IPS DF 6.9 (cell line): ENCODE data around the gene TCF12.

Experiments
- DNase-seq: peaks from one replicate; pipeline ENCODE4 v3.0.0-alpha.2; 2013; ENCODE audit warnings: low read depth, low spot score
- H3K27ac ChIP-seq: one replicate; pipeline ENCODE4 v1.5.1; 2013; ENCODE audit warnings: low read length, control low read depth
- H3K27me3 ChIP-seq: 2 replicates; pipeline ENCODE4 v1.6.1; 2013; ENCODE audit warnings: mild to moderate bottlenecking, low read length; ENCODE audit not compliant: control insufficient read depth, insufficient read depth
- H3K36me3 ChIP-seq: 2 replicates; pipeline ENCODE4 v1.6.1; 2013; ENCODE audit warnings: low read length; ENCODE audit not compliant: control insufficient read depth, insufficient read depth
- H3K4me1 ChIP-seq: 2 replicates; pipeline ENCODE4 v1.6.1; 2013; ENCODE audit warnings: low read length; ENCODE audit not compliant: control insufficient read depth, insufficient read depth
- H3K4me3 ChIP-seq: 2 replicates; pipeline ENCODE4 v1.5.1; 2013; ENCODE audit warnings: mild to moderate bottlenecking, low read length
- H3K9me3 ChIP-seq: 2 replicates; pipeline ENCODE4 v1.6.1; 2013; ENCODE audit warnings: low read length, inconsistent platforms; ENCODE audit not compliant: control insufficient read depth, insufficient read depth
- WGBS: extraction: QIAGEN DNeasy Blood & Tissue Kit; methylation state at CpG from one replicate; pipeline ENCODE4 v1.1.7; 2013; ENCODE audit warnings: mixed read lengths, missing lambda C conversion rate; ENCODE audit not compliant: insufficient read length, insufficient coverage; 5-methylcytosine and 5-hydroxymethylcytosine counted together

Gene TCF12

DNA sequence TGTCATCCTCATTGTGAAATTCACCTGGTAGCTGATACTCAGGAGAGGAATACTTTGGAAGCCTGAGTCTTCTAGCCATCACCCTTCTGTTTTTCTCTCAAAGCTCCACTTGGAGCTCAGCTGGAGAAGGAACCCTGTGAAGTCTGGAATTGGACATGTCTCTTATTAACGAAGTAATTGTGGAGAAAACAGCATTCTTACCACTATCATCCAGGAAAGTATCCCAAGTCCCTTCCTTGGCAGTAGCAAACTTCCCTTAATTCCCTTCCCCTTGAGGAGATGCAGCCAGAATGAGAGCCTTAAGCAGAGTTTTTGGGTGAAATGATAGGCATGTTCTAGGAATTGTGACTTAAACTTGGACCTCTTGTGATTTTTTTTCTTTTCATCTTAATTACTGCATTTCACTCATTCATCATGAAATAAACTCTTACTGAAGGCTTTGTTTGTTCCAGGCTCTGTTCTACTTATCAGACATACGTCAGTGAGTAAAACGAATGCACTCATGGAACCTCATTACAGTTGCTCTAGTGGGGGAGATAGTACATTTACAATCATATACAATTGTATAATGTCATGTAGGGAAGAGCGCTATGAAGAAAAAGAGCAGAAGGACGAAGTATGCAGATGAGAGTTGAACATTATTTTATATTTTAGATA is 30.5 kb upstream of the TCF12 start:
- Histone ChIP-seq H3K4me1 (no peaks in the 10 kb centered on the region), H3K9me3 (no peaks in the 10 kb centered on the region), H3K4me3 (peak overlapping the region; percentile 52; the same call in 1 of the 2 replicates), H3K27me3 (peaks cover 1% of the 10 kb centered on the region; the same call in 1 of the 2 replicates), H3K27ac (no peak overlapping the region), H3K36me3 (no peaks in the 10 kb centered on the region)
- no peak for DNase-seq
- WGBS = 100% methylated on average over 2 of the region's 5 CpGs

DNA sequence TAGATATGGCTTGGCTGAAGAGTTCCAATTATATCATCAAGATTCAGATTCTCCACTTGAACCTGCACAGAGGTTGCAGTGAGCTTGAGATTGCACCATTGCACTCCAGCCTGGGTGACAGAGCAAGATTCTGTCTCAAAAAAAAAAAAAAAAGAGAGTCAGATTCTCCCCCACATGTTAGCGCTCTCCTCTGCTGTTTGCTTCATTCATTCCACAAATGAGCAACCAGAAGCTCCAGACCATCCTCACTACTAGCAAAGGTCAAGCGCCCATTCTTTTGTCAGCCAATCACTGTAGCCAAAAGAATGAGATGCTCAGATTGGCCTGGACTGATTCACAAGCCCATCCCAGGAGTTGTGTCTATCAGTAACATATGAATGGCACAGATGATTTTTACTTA is 28.4 kb upstream of the TCF12 start:
- no peak for DNase-seq
- H3K27ac ChIP-seq = no peak overlapping the region
- no peaks in the 10 kb centered on the region for H3K36me3 ChIP-seq
- no peaks in the 10 kb centered on the region for H3K4me1 ChIP-seq
- H3K27me3 ChIP-seq = peaks cover 1% of the 10 kb centered on the region; the same call in 1 of the 2 replicates
- H3K4me3 ChIP-seq = no peak overlapping the region
- no peaks in the 10 kb centered on the region for H3K9me3 ChIP-seq
- no CpG with 5 or more reads among the region's 2 CpGs for WGBS

DNA sequence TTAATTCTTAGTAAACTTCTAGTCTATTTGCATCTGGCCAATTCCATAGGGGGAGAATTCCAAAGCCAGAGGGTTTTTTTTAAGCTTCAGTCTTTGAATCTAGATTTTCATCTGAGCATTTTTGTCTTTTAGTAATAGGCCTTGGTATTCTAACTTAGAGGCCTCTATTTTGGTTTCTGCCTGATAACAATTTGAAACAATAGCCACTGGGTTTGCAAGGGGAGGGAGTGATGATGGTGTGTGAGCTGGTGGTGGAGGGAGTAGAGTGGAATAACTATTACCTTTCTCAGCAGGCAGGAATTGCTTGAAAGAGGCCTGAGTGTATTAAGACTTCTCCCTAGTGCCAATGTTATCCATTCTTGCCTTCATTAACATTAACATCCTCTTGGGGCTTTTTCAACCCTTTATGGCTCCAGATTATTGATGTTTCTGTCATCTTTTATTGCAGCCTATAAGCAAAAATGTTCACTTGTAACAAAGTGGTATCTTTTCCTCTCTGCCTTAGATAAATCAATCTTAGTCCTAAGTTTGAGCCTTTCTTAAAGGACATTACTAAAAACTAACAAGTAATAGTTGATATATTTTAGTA is 26.5 kb upstream of the TCF12 start:
- peaks cover 1% of the 10 kb centered on the region; the same call in 1 of the 2 replicates for H3K27me3 ChIP-seq
- no peak for DNase-seq
- no peaks in the 10 kb centered on the region for H3K4me1 ChIP-seq
- no peaks in the 10 kb centered on the region for H3K9me3 ChIP-seq
- H3K4me3 ChIP-seq = no peak overlapping the region
- no peaks in the 10 kb centered on the region for H3K36me3 ChIP-seq
- H3K27ac ChIP-seq = no peak overlapping the region

DNA sequence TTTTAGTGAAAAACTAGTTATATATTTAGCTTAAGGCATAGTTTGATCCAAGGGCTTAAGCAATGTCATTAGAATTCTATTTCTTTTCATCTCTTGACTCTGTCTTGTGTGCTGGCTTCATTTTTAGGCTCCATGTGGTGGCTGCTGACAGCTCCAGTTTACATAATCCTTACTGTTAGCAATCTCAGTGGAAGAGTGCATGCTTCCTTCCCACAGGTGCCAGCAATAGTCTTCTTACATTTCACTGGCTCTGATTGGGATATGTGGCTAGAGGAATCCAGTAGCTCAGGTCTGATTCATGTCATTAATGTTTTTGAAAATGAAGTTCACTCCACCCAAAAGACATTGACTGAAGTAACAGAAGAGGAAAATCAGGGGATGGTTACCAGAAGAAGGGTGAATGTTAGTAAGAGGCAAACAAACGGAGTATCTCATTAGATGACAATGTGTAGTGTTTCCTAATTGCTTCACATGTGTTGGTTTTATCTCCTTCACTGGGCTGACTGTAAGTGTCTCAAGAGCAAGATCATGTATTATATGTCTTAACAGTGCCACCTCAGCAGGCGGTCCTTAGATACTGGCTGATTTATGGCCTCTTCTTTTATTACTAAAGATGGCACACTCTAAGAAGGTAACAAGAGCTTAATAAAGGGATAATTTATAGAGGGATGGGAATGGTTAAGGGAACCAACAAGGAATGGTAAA is 25.6 kb upstream of the TCF12 start:
- Histone ChIP-seq H3K9me3 (no peaks in the 10 kb centered on the region), H3K27me3 (peaks cover 1% of the 10 kb centered on the region; the same call in 1 of the 2 replicates), H3K36me3 (no peaks in the 10 kb centered on the region), H3K4me3 (no peak overlapping the region), H3K27ac (no peak overlapping the region), H3K4me1 (no peaks in the 10 kb centered on the region)
- WGBS = no CpG with 5 or more reads among the region's 2 CpGs
- no peak for DNase-seq

DNA sequence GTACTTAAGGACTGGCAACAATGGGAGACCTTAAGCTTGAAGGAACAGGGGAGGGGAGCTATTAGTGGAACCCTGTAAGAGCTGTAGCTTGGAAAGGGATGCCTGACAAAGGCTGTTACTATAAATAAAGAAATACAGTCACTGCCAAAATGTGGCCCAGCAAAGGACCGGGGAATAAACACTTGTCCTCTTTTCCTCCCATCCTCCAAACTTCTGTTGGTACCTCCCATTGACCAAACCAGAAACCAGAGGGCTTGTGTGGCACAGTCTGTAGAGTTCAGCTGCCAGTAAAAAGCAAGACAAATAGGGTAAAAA is 25.1 kb upstream of the TCF12 start:
- WGBS = no CpG with 5 or more reads among the region's 1 CpG
- no peak overlapping the region for H3K27ac ChIP-seq
- H3K9me3 ChIP-seq = no peaks in the 10 kb centered on the region
- DNase-seq = no peak
- H3K4me3 ChIP-seq = no peak overlapping the region
- peaks cover 1% of the 10 kb centered on the region; the same call in 1 of the 2 replicates for H3K27me3 ChIP-seq
- no peaks in the 10 kb centered on the region for H3K4me1 ChIP-seq
- H3K36me3 ChIP-seq = no peaks in the 10 kb centered on the region

DNA sequence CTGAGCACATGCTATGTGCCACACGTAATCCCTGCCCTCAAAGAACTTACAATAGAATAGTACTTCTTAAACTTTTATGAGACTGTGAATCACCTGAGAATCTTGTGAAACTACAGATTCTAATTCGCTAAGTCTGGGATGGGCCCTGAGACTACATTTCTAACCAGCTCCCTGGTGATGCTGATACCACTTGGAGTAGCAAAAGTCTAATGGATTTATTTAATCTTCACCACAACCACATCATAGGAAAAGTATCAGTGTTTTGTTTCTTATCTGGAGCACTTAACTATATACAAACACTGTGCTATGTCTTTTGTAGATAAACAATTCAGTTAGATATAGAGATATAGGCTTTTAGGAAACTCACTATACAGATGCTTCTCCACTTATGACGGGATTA is 23.8 kb upstream of the TCF12 start:
- peaks cover 1% of the 10 kb centered on the region; the same call in 1 of the 2 replicates for H3K27me3 ChIP-seq
- no peak overlapping the region for H3K4me3 ChIP-seq
- no peak overlapping the region for H3K27ac ChIP-seq
- no peaks in the 10 kb centered on the region for H3K36me3 ChIP-seq
- no CpG with 5 or more reads among the region's 3 CpGs for WGBS
- no peak for DNase-seq
- H3K9me3 ChIP-seq = no peaks in the 10 kb centered on the region
- no peaks in the 10 kb centered on the region for H3K4me1 ChIP-seq

DNA sequence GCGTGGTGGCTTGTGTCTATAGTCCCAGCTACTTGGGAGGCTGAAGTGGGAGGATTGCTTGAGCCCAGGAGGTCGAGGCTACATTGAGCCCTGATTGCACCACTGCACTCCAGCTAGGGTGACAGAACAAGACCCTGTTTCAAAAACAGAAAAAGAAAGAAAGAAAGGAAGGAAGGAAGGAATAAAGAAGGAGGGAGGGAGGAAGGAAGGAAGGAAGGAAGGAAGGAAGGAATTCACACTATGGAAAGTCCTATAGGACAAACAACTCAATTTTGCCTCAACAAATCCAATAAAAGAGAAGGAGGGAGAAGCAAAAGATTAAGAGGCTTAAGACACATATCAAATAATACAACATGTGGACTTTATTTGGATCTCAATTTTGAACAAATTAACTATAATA is 16.5 kb upstream of the TCF12 start:
- Histone ChIP-seq H3K27me3 (no peaks in the 10 kb centered on the region), H3K27ac (no peak overlapping the region), H3K36me3 (no peaks in the 10 kb centered on the region), H3K4me3 (no peak overlapping the region), H3K4me1 (no peaks in the 10 kb centered on the region), H3K9me3 (no peaks in the 10 kb centered on the region)
- no peak for DNase-seq
- no CpG with 5 or more reads among the region's 2 CpGs for WGBS

DNA sequence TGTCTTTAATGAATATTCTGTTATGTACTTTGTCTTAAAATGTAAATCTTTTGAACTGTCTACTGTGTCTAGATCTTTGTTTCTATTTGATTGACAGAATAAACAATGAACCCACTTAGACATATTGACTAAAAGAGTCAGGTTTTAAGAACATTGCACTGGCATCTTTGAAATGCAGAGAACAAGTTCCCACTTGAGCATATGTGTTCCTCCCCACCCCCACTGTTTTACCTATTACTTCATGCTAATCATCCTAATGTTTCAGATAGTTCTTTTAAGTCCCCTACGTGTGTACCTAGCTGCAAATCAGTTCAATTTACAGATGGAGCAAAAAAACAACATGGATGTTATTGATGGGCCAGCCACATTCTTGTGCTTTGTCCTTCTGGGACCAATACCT is 11.7 kb upstream of the TCF12 start:
- H3K36me3 ChIP-seq = no peaks in the 10 kb centered on the region
- H3K4me1 ChIP-seq = no peaks in the 10 kb centered on the region
- H3K27me3 ChIP-seq = no peaks in the 10 kb centered on the region
- H3K27ac ChIP-seq = no peak overlapping the region
- WGBS = no CpG with 5 or more reads among the region's 1 CpG
- DNase-seq = no peak
- no peaks in the 10 kb centered on the region for H3K9me3 ChIP-seq
- H3K4me3 ChIP-seq = no peak overlapping the region

DNA sequence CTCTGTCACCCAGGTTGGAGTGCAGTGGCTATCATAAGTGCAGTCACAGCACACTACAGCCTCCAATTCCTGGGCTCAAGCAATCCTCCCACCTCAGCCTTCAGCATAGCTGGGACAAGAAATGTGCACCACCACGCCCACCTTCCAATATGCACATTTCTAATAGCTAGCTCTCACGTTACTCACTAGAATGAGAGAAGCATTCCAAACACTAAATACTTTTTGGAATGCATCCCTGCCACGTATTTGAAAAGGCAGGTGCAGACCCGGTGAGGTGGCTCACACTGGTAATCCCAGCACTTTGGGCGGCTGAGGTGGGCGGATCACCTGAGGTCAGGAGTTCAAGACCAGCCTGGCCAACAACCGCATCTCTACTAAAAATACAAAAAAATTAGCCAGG is 7.6 kb upstream of the TCF12 start:
- H3K4me1 ChIP-seq = no peaks in the 10 kb centered on the region
- no peak overlapping the region for H3K4me3 ChIP-seq
- no peak for DNase-seq
- H3K27me3 ChIP-seq = no peaks in the 10 kb centered on the region
- H3K27ac ChIP-seq = no peak overlapping the region
- H3K9me3 ChIP-seq = no peaks in the 10 kb centered on the region
- no CpG with 5 or more reads among the region's 7 CpGs for WGBS
- no peaks in the 10 kb centered on the region for H3K36me3 ChIP-seq

DNA sequence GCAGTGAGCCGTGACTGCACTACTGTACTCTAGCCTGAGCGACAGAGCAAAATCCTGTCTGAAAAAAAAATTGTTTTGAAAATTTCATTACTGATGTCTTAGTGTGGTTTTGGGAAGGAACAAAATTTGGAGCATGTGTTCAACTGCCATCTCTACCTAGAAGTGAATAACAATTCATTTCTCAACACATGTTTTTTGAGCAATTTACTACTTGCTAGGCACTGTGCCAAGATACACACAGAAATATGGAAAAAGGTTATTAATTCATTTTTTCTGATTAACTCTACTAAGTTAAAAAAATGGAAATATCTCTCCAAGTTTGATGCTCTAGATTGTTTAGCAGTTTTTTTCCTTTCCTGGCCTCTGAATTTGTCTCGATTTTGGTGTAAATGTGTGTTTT is 5.2 kb upstream of the TCF12 start:
- no peaks in the 10 kb centered on the region for H3K27me3 ChIP-seq
- H3K4me3 ChIP-seq = no peak overlapping the region
- H3K36me3 ChIP-seq = no peaks in the 10 kb centered on the region
- 100% methylated on average over 1 of the region's 3 CpGs for WGBS
- H3K4me1 ChIP-seq = no peaks in the 10 kb centered on the region
- H3K9me3 ChIP-seq = no peaks in the 10 kb centered on the region
- DNase-seq = no peak
- H3K27ac ChIP-seq = no peak overlapping the region

DNA sequence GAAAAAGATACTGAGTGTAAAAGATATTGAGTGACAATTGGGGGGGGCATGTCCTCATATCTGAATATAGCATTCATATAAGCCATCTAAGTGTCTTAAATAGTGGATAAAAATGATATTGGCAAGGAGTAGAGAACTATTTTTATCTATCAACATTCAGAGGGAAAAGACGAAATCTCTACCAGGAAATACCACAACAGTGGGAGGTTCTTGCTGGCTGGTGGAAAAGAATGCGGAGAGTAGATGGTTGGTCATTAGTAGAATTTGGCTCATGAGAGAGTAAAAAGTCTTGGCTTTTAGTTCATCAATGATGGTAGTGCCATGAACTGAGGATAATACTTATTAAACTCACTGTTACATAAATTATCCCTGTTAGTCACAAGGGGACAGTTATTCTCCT is 4.8 kb upstream of the TCF12 start:
- no CpG with 5 or more reads among the region's 2 CpGs for WGBS
- H3K9me3 ChIP-seq = no peaks in the 10 kb centered on the region
- H3K36me3 ChIP-seq = no peaks in the 10 kb centered on the region
- no peak overlapping the region for H3K4me3 ChIP-seq
- no peaks in the 10 kb centered on the region for H3K4me1 ChIP-seq
- H3K27ac ChIP-seq = no peak overlapping the region
- H3K27me3 ChIP-seq = no peaks in the 10 kb centered on the region
- DNase-seq = no peak
